Lung (tissue), 12 donors: Measurements from ENCODE around the gene EBF4. TPM values are rescaled to one million over a fixed set of nuclear protein-coding genes. Genes with fewer than 3 reads are reported as not detected.

Source experiments
- ATAC-seq: fragments of 200-7000 bp; cut with Tn5 transposase; one replicate; pipeline ENCODE4 v1.9.1; 2020; ENCODE audit warnings: moderate number of reproducible peaks; ENCODE audit not compliant: insufficient read depth, low FRiP score
- DNase-seq, 3 donors: peaks; one replicate each; pipeline ENCODE4 v3.0.0-alpha.2; 2013 to 2017
- H3K27ac ChIP-seq, 2 donors: one replicate each; pipeline ENCODE4 v1.5.1; 2013; ENCODE audit warnings: mild to moderate bottlenecking in 2 of 2, moderate library complexity in 2 of 2, control low read depth in 1 of 2, inconsistent platforms in 1 of 2, low read depth in 1 of 2, low read length in 1 of 2
- H3K27me3 ChIP-seq, 3 donors: one replicate each; pipeline ENCODE4 v1.5.1; 2013; ENCODE audit warnings: low read length in 2 of 3; ENCODE audit not compliant: control insufficient read depth in 3 of 3, insufficient read depth in 3 of 3
- H3K36me3 ChIP-seq, 4 donors: one replicate each; pipeline ENCODE4 v1.5.1; 2013; ENCODE audit warnings: low read length in 4 of 4, mild to moderate bottlenecking in 1 of 4, moderate library complexity in 1 of 4; ENCODE audit not compliant: control insufficient read depth in 4 of 4, insufficient read depth in 4 of 4
- H3K4me1 ChIP-seq, 5 donors: one replicate each; pipeline ENCODE4 v1.5.1; 2013; ENCODE audit warnings: low read length in 5 of 5, mild to moderate bottlenecking in 2 of 5, moderate library complexity in 1 of 5; ENCODE audit not compliant: control insufficient read depth in 5 of 5, insufficient read depth in 5 of 5
- H3K4me3 ChIP-seq: one replicate; pipeline ENCODE4 v1.5.1; 2013; ENCODE audit warnings: mild to moderate bottlenecking, control low read depth, moderate library complexity
- H3K9ac ChIP-seq, 2 donors: one replicate each; pipeline ENCODE4 v1.5.1; 2013; ENCODE audit warnings: low read length in 2 of 2, control low read depth in 1 of 2; ENCODE audit not compliant: insufficient read depth in 1 of 2
- H3K9me3 ChIP-seq, 4 donors: one replicate each; pipeline ENCODE4 v1.5.1; 2013; ENCODE audit warnings: low read length in 3 of 4, mild to moderate bottlenecking in 1 of 4, moderate library complexity in 1 of 4; ENCODE audit not compliant: control insufficient read depth in 4 of 4, insufficient read depth in 3 of 4
- WGBS, 2 donors: extraction: QIAGEN DNeasy Blood & Tissue Kit; methylation state at CpG; one replicate each; pipeline ENCODE4 v1.1.7; 2013; 5-methylcytosine and 5-hydroxymethylcytosine counted together
- polyA plus RNA-seq, 2 donors: library from polyadenylated mRNA; stranded (reverse); fragments of 200-250 nt; gene quantifications; one replicate each; pipeline ENCODE4 v1.2.1, GENCODE V29; 2013
- total RNA-seq, 2 donors: library from RNA; depleted of rRNA in 1 of 2; stranded (reverse); fragments of >200 nt in 1 of 2; gene quantifications; one replicate each; pipeline ENCODE4 v1.2.1, GENCODE V29; 2014 to 2021
- TF ChIP-seq, protein P1 (sequence below): IDR thresholded peaks from 2 replicates; pipeline ENCODE4 v1.5.1; 2012; ENCODE audit warnings: mild to moderate bottlenecking; ENCODE audit errors: control extremely low read depth, extremely low read depth
- donor health status: control.
- donor health status: control.
- donor health status: Bipolar disorder and iron deficiency.
- donor health status: healthy.
- donor health status: DM: yes; HTN: yes; CAD: no.

EBF4 gene
- total and polyA plus RNA-seq, 4 donors: 5.8 to 15.8 (median 7.4) TPM

DNA sequence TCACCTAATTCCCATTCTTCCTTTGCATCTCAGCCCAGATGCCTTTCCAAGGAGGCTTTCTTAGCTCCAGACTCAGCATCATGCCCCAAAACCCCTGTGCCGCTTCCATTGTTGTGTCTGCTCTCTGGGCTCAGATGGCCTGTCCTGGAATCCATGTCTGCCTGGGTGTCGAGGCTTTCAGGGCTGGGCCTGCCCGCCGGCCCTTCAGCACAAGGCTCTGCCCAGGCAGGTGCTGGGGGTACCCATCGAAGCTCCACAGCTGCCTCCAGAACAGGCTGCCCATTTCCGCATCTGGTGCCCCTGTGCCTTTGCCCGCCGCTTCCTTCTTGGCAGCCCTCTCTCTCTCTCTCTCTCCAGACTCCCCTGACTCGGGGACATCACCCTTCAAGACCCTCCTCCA lies 106.7 kb downstream of the EBF4 start:
- no peak overlapping the region for H3K4me3 ChIP-seq
- peaks cover 0 to 3% (median 0%) of the 10 kb centered on the region in 4 donors for H3K9me3 ChIP-seq
- TF ChIP-seq, protein P1, sequence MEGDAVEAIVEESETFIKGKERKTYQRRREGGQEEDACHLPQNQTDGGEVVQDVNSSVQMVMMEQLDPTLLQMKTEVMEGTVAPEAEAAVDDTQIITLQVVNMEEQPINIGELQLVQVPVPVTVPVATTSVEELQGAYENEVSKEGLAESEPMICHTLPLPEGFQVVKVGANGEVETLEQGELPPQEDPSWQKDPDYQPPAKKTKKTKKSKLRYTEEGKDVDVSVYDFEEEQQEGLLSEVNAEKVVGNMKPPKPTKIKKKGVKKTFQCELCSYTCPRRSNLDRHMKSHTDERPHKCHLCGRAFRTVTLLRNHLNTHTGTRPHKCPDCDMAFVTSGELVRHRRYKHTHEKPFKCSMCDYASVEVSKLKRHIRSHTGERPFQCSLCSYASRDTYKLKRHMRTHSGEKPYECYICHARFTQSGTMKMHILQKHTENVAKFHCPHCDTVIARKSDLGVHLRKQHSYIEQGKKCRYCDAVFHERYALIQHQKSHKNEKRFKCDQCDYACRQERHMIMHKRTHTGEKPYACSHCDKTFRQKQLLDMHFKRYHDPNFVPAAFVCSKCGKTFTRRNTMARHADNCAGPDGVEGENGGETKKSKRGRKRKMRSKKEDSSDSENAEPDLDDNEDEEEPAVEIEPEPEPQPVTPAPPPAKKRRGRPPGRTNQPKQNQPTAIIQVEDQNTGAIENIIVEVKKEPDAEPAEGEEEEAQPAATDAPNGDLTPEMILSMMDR: no peak
- peaks cover 0 to 18% (median 5%) of the 10 kb centered on the region in 5 donors for H3K4me1 ChIP-seq
- H3K9ac ChIP-seq: no peak overlapping the region
- no peak for DNase-seq
- H3K27me3 ChIP-seq: peaks cover 13 to 30% (median 14%) of the 10 kb centered on the region in 3 donors
- H3K27ac ChIP-seq: no peak overlapping the region
- 27 to 49% methylated on average over 9 of the region's 9 CpGs for WGBS, 2 donors
- no peak for ATAC-seq
- H3K36me3 ChIP-seq: peaks cover 0 to 21% (median 3%) of the 10 kb centered on the region in 4 donors

DNA sequence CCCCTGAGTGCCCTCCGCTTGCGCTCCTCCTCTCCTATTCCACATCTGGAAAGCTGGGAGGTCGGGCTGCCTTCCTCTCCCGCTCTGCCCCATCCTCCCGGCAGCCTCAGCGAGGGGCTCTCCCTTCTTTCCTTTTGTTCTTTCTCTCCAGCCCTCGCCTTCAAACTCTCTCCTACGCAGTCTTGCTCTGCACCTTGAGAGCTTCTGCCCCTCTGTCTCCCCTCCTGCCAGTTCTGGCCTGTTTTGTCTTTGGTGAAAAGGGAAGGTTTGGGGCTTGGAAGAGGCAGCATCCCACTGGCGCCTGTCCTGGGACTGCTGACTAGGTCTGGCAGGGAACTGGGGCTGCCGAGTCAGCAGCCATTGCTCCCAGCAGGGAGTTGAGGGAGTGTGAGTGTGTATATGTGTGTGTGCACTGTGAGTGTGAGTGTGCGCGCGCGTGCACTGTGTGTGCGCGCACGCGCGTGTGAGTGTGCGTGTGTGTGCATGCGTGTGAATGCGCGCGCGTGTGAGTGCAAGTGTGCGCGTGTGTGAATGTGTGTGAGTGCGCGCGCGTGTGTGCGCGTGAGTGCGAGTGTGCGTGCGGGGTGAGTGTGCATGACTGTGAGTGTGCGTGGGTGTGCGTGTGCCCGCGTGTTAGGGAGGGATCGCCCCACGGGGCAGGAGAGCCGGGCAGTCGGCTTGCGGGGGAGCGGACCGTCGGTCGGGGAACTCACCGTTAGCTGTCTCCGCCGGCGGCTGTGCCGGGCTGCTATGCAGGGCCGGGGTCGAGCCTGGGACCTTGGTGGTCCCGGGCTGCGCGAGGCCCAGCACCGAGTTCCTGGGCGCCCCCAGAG lies 107.3 kb downstream of the EBF4 start:
- H3K9me3 ChIP-seq: peaks cover 0 to 3% (median 0%) of the 10 kb centered on the region in 4 donors
- no peak overlapping the region for H3K9ac ChIP-seq
- H3K36me3 ChIP-seq: peaks cover 0 to 21% (median 3%) of the 10 kb centered on the region in 4 donors
- peaks cover 0 to 18% (median 5%) of the 10 kb centered on the region in 5 donors for H3K4me1 ChIP-seq
- TF ChIP-seq, protein P1: no peak
- WGBS, 2 donors: 2 to 3% methylated on average over 61 of the region's 61 CpGs
- H3K27me3 ChIP-seq: peaks cover 14 to 37% (median 16%) of the 10 kb centered on the region in 3 donors
- ATAC-seq: peak; percentile 30
- peak; percentile 35 to 59 (median 48) for DNase-seq
- peak overlapping the region; percentile 2 for H3K4me3 ChIP-seq
- no peak overlapping the region for H3K27ac ChIP-seq

DNA sequence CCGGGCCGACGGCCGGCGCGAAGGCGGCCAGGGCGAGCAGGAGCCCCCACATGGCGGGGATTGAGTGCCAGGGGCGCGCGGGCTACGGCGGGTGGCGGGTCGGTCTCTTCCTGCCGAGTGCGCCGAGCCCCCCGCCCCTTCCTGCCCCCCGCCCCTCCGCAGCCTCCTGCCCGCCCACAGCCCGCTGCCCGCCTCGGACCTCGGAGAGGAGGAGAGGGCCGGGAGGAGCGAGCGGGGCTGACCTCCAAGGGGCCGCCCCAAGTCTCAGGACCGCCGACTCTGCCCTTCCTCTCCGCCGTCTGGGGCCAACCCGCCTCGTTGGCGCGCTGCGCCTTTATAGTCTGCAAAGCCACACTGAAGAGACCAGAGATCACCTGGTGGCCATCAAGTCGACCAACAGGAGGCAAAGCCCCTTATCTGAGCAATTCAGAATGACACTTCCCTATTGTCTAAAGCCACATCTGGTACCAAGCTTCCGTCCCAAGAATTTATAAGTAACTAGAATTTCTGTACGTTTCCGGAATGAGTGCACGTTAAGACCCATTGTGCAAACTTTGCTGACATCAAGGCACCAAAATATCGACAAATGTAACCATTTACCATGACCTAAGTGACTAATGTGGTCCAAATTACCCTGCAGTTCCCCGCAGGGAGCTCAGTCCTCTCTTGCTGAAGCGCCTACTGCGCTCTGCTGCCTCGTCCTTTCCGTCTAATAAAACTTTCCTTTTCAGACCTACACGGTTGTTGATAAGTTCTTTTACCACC lies 108.1 kb downstream of the EBF4 start, which contains the start of gene CPXM1:
Gene CPXM1, minus strand, starts transcription at position 107 of the 765 bp plus-strand sequence. Its CDS starts 55 bp downstream, at position 52.
- peak; percentile 80 to 83 (median 82) for DNase-seq
- H3K4me1 ChIP-seq: peaks cover 0 to 18% (median 5%) of the 10 kb centered on the region in 5 donors
- H3K27me3 ChIP-seq: peaks cover 14 to 45% (median 17%) of the 10 kb centered on the region in 3 donors
- WGBS, 2 donors: 2% methylated on average over 38 to 51 of the region's 52 CpGs
- peak within 1 kb of the TSS; percentile 2 for H3K4me3 ChIP-seq
- peaks cover 0 to 2% (median 0%) of the 10 kb centered on the region in 4 donors for H3K9me3 ChIP-seq
- peak within 1 kb of the TSS in 1 of 2 donors; percentile 75 for H3K9ac ChIP-seq
- peaks cover 0 to 16% (median 3%) of the 10 kb centered on the region in 4 donors for H3K36me3 ChIP-seq
- peak; percentile 30 for ATAC-seq
- TF ChIP-seq, protein P1: no peak
- H3K27ac ChIP-seq: no peak within 1 kb of the TSS
